GM18498 (cell line): ENCODE results near the gene ADAMTS18.

Experiments used
- ATAC-seq: cut with Tn5 transposase; IDR thresholded peaks from one replicate; pipeline ENCODE4 v1.9.1; 2021; ENCODE audit warnings: mild to moderate bottlenecking, moderate library complexity; ENCODE audit not compliant: unreplicated experiment

The ADAMTS18 gene

GRCh38 chr16:77396461-77396860 is 38.4 kb downstream of the ADAMTS18 start:
- ATAC-seq: no peak

DNA sequence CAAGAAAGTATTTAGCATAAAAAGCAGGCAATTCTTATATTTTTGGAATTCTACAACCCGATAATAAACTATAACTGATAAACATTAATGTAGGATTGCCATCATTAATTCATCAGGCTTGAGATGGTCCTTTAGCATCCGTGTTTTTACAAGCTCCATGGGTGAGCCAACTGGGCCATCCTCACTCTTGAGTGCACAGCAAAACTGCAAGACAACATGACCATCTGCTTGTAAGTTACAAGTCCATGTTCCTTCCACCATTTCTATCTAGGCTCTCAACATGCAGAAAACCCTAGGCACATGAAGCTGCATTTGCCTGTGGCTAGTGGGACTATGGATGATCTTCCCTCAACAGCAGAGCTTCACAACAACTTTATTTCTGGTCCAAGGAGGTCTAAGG is 40.1 kb downstream of the ADAMTS18 start:
- ATAC-seq: no peak

- ATAC-seq: no peak
Observed at GRCh38 chr16:77393955-77394354, 40.9 kb downstream of the ADAMTS18 start.

DNA sequence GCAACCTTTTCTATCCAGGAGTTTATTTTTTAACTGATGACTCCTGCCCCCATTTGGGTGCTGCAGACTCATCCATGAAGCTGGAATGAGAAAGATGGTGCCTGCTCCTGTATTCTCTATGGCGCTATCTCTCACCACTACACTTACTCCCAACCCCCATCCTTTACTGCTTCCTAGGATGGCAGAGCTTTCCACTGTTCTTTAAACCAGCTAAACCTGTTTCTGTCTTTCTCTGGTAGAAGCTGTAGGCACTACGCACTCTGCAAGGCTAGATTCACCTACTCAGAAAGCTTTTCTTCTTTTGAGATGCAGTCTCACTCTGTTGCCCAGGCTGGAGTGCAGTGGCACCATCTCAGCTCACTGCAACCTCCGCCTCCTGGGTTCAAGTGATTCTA is 47.0 kb downstream of the ADAMTS18 start:
- no peak for ATAC-seq

GRCh38 chr16:77386831-77387814 is 47.7 kb downstream of the ADAMTS18 start:
- no peak for ATAC-seq

DNA sequence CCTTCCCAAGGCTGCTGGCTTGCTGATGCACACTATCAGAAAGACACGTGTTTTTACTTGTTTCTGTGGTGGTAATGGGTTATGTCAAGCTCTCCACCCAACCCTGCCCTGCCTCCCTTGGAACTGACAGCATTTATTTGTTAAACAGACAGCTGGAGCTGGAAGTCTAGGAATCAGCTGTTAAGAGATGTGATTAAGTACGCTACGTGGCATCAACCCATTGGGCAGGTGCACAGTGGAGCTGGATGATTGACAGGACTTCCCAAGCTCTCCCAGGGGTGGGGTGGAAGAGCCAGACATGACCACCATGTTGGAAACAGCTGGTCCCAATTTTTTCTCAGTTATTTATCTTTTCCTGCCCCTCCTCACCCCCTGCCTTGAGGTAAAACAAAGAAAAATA is 49.4 kb downstream of the ADAMTS18 start:
- no peak for ATAC-seq

- no peak for ATAC-seq
Observed at GRCh38 chr16:77383606-77384187, 51.1 kb downstream of the ADAMTS18 start.

- ATAC-seq: no peak
Observed at GRCh38 chr16:77376358-77376757, 58.5 kb downstream of the ADAMTS18 start.

DNA sequence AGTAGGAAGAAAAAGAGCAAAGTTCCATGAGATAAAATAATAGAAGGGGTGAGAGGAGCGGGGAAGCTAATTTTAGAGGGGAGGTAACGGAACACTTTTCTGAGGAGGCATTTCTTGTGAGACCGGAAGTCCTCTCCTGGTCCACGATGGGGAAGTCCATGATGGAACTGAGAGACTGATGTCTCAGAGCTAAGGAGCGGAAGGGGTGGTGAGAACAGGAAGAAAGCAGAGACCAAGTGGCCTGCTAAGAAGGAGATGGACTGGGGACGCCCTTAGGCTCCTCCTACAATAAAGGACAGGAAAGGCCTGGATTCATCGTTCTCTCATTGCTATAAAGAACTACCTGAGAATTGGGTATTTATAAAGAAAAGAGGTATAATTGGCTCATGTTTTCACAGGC is 59.4 kb downstream of the ADAMTS18 start:
- ATAC-seq: no peak

DNA sequence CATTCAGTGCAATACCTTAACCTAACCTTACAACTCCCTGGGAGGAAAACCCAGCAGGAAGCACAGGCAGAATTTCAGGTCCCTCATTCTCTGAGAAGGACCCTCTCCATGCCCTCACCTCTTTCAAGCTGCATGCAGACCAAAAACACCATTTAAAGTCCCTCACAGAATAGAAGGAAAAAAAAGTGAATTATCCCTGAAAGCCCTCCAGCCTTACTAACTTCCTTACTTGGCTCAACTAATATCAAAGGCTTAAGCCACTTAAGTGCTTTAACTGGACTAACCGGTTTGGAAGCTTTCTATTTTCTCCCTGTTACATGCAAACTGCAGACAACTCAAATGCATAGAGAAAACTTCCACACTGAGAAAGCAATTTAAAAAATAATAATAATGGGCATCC is 60.5 kb downstream of the ADAMTS18 start:
- ATAC-seq: no peak

GRCh38 chr16:77373726-77374125 is 61.1 kb downstream of the ADAMTS18 start:
- no peak for ATAC-seq

DNA sequence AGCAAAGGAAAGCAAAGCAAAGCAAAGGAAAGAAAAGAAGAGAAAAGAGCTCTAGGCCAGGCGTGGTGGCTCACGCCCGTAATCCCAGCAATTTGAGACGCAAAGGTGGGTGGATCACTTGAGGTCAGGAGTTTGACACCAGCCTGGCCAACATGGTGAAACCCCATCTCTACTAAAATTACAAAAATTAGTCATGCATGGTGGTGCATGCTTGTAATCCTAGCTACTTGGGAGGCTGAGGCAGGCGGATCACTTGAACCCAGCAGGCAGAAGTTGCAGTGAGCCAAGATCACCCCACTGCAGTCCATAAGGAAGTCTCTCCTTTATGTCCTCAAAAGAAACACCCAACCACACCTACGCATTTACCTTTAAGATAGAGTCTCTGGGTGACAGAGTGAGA is 70.1 kb downstream of the ADAMTS18 start:
- no peak for ATAC-seq

DNA sequence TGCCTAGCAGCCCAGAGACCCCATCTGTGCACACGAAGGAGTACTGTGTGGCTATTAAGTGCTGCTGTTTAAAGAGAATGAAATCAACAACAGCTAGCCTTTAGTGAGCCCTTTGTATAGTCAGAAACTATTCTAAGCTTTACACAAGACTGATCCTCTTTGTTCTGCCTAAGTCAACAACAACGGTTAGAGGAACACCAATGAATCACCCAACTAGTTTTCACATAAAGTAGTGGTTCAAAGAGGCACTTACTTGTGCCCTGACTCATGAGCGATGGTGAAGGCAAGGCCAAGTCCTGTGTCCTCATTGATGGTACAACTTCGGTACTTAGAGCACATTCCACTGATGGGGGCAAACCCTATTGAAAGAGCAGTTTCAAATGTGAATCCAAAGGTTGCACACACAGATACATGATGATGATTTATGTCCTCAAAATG is 75.8 kb downstream of the ADAMTS18 start:
- no peak for ATAC-seq

- no peak for ATAC-seq
Observed at GRCh38 chr16:77353587-77354263, 81.1 kb downstream of the ADAMTS18 start.

GRCh38 chr16:77344341-77344740 is 90.5 kb downstream of the ADAMTS18 start:
- no peak for ATAC-seq

GRCh38 chr16:77336637-77337036 is 98.2 kb downstream of the ADAMTS18 start:
- ATAC-seq: no peak

DNA sequence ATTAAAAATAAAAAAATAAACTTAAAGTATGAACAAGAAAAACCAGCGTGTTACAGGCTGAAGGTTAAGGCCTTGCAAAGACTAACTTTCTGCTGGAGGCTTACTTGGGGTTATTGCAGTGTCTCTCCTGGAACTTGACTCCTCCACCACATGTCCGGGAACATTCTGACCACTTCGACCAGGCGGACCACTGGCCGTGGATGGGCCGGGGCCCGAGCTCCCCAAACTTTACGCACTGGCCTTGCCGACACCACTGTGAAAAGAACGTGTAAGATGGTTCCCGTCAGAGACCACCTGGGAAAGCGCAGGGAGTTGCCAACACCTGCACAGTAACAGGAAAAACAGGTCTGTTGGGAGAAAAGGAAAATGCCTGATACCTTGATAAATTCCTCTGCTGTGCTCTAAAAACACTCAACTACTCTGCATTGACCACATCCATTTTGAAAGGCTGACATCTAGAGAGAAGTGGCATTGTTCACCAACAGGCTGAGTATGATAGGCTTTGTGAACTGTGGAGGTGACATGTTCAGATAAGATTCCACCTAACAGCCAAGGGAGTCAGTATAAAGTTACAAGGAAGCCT is 99.1 kb downstream of the ADAMTS18 start:
- no peak for ATAC-seq

GRCh38 chr16:77332792-77333191 is 102.0 kb downstream of the ADAMTS18 start:
- ATAC-seq: no peak

- no peak for ATAC-seq
Observed at GRCh38 chr16:77331802-77332586, 102.8 kb downstream of the ADAMTS18 start.

DNA sequence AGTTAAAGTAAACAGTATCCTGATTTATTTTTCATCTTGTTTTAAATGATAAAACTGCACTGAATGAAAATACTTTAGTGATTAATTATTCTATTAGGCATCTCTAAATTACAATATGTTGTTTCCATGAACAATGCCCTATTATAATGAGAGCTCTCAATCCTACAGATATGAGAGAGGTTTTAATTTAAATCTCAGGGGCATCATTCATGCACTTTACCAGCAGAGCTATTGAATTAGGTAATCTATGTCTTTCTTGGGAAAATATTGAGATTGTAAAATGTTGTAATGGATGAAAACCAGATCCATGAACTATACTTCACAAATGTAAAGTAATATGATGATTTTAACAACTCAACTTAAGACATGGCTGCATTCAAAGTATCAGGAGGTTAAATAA is 103.8 kb downstream of the ADAMTS18 start:
- no peak for ATAC-seq
